ENCODE measurements around the gene SCAI.

Gene SCAI

DNA sequence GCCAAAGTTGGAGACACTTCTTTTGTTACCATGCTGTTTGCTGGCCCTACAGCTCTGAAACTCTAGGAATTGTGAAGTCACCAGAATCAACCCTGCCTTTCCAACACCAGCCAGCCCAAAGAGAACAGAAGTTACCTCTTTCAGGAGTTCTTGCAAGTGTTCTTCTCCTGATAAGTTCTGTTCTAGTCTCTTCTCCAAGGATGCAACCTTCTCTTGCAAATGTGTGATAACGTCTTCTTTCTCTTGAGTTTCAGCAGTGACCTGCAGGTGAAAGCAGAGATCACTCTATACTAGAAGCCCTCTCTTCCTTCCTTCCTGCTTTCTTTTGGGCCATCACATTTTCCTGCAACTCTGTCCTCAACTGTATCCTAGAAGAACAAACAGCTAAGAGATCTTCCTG, 231.6 kb downstream of the SCAI start:
- H3K4me3 ChIP-seq (ENCODE audit: low read depth, low read length), result no peak overlapping the region
- DNase-seq (ENCODE audit: low read depth), result no peak
- TF ChIP-seq, protein P1, sequence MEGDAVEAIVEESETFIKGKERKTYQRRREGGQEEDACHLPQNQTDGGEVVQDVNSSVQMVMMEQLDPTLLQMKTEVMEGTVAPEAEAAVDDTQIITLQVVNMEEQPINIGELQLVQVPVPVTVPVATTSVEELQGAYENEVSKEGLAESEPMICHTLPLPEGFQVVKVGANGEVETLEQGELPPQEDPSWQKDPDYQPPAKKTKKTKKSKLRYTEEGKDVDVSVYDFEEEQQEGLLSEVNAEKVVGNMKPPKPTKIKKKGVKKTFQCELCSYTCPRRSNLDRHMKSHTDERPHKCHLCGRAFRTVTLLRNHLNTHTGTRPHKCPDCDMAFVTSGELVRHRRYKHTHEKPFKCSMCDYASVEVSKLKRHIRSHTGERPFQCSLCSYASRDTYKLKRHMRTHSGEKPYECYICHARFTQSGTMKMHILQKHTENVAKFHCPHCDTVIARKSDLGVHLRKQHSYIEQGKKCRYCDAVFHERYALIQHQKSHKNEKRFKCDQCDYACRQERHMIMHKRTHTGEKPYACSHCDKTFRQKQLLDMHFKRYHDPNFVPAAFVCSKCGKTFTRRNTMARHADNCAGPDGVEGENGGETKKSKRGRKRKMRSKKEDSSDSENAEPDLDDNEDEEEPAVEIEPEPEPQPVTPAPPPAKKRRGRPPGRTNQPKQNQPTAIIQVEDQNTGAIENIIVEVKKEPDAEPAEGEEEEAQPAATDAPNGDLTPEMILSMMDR (IDR thresholded peaks at IDR 0.05; ENCODE audit: insufficient read depth, low read depth, low read length, missing control alignments), result no peak

DNA sequence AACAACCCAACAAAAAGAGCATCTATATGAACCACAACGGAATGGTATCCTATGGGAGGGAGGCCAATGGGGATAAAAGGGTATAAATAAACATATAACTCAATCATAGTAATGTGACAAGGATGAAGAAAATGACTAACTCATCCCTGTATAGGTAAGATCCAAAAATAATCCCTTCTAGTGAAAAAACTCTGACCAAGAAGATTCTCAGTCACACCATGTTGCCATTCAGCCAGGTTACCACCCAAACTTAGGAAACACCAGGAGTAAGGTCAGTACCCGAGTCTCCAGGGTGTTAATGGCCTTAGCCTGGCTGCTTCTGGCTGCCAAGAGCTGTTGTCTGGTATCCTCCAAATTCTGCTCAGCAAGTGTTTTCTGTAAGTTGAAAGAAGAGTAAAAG, 235.2 kb downstream of the SCAI start:
- DNase-seq (ENCODE audit: low read depth), result no peak
- H3K4me3 ChIP-seq (ENCODE audit: low read depth, low read length), result no peak overlapping the region
- TF ChIP-seq, protein P1 (IDR thresholded peaks at IDR 0.05; ENCODE audit: insufficient read depth, low read depth, low read length, missing control alignments), result no peak

DNA sequence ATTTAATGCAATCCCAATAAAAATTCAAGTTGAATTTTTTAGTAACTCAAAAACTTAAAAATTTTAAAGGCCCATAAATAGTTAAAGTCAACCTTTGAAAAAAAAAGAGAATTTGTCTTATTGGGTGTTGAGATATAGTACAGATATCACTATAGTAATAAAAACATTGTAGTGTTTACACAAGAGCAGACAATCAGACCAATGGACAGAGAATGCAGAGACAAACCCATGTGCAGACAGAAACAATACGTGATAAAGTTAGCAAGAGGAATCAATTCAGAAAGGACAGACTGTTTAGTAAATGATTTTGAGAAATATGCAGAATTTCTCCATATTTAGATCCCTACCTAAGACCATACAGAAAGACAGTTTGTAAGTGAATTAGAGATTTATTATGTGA, 236.4 kb downstream of the SCAI start:
- TF ChIP-seq, protein P1 (IDR thresholded peaks at IDR 0.05; ENCODE audit: insufficient read depth, low read depth, low read length, missing control alignments), result no peak
- no peak for DNase-seq (ENCODE audit: low read depth)
- no peak overlapping the region for H3K4me3 ChIP-seq (ENCODE audit: low read depth, low read length)

DNA sequence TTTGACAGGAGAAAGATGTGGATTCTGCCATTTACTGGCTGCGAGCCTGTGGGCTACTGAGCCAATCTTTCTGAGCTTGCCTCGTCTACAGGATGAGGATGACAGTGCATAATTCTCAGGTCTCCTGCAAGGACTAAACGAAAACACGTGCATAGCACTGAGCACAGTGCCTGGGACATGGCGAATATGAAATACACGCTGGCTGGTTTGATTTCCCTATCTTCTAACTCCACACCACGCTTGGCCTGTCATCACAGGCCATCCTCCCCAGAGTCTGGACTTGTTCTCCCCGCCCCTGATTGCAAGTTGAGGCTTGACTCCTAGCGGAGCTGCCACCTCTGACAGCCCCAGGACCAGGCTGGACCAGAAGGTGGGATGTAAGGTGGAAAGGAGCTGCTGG, 243.5 kb downstream of the SCAI start:
- DNase-seq (ENCODE audit: low read depth), result no peak
- TF ChIP-seq, protein P1 (IDR thresholded peaks at IDR 0.05; ENCODE audit: insufficient read depth, low read depth, low read length, missing control alignments), result no peak

DNA sequence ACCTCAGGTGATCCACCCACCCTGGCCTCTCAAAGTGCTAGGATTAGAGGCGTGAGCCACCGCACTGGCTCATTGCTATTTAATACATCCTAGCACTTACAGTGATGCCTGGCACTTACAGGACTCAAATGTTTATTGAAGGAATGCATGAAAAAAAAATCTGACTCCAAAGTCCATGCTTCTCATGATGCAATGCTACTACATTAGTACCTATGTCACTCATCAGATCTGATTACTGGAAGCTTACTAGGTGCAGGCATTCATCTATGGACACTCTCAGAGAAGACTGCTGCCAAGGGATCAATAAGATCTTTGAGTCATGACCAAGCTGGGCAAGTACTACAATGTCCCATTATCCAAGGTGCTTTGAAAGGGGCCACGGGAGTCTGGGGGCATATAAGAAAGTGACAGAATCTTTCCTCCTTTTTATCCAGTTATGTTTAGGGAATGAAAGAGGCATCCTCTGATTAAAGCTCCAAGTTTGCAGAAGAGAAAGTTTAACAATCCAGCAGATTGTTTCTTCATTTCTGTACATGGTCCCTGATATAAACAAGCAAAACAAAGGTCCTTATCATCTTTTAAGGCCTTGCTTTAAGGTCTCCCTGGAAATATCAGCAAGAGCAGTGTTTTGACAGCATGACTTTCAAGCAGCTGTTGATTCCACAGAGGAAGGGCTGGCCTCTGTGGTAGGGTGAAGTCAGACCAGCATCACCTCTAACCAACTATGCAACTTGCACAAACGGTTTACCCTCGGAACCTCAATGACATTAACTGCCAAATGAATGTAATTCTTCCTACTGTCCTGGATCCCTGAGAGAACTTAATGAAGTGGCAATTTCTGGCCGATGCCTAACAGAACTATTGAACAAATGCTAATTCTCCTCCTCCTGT, 245.5 kb downstream of the SCAI start:
- TF ChIP-seq, protein P1 (IDR thresholded peaks at IDR 0.05; ENCODE audit: insufficient read depth, low read depth, low read length, missing control alignments), result no peak
- H3K4me3 ChIP-seq (ENCODE audit: low read depth, low read length), result no peak overlapping the region
- no peak for DNase-seq (ENCODE audit: low read depth)

More for the DNA sequence above, 243.5 kb downstream of the SCAI start:
- no peak overlapping the region for H3K4me3 ChIP-seq (ENCODE audit: low read depth, low read length)

DNA sequence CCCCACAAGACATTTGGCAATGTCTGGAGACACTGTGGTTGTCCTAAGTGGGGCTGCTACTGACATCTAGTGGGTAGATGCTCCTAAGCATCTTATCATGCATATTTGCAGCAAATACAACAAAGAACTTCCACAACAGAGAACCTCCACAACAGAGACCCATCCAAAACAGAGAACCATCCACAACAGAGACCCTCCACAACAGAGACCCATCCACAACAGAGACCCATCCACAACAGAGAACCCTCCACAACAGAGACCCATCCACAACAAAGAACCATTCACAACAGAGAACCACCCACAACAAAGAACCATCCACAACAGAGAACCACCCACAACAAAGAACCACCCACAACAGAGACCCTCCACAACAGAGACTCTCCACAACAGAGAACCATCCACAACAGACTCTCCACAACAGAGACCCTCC, 248.6 kb downstream of the SCAI start:
- TF ChIP-seq, protein P1 (IDR thresholded peaks at IDR 0.05; ENCODE audit: insufficient read depth, low read depth, low read length, missing control alignments), result peak; percentile 64
- peak; percentile 71 for DNase-seq (ENCODE audit: low read depth)

More for the DNA sequence above, 248.6 kb downstream of the SCAI start:
- no peak overlapping the region for H3K4me3 ChIP-seq (ENCODE audit: low read depth, low read length)

Data from GM12865 (cell line).